Erythroblast (primary cell): ENCODE measurements around the gene NPNT.

ENCODE experiments used
- GATA1 ChIP-seq: IDR thresholded peaks from 2 replicates; pipeline ENCODE4 v1.6.1; 2011; ENCODE audit warnings: low read depth, mild to moderate bottlenecking, control low read depth, low read length, moderate library complexity
- POLR2A ChIP-seq: IDR thresholded peaks from 2 replicates; pipeline ENCODE4 v1.6.1; 2011; ENCODE audit warnings: mild to moderate bottlenecking, low read length

- TF ChIP-seq POLR2A: no peak
- no peak for TF ChIP-seq GATA1
Observed at GRCh38 chr4:106017975-106018374, 122.7 kb downstream of the NPNT start.
